Fibroblast of lung (primary cell): ENCODE measurements around the gene RBMS1.

ENCODE experiments used
- EZH2 ChIP-seq: IDR thresholded peaks from 2 replicates; pipeline ENCODE4 v1.5.1; 2012; ENCODE audit warnings: low read length, control low read depth, mild to moderate bottlenecking; ENCODE audit errors: missing control alignments
- TF ChIP-seq, protein P1 (sequence below), 2 donors: IDR thresholded peaks in 1 of 2; conservative IDR thresholded peaks in 1 of 2; 1 replicate in 1 of 2; 2 replicates in 1 of 2; pipeline ENCODE4 v1.5.1; 2011 to 2012; ENCODE audit warnings: low read length in 2 of 2, control low read depth in 1 of 2, inconsistent platforms in 1 of 2, low read depth in 1 of 2, mild to moderate bottlenecking in 1 of 2

GRCh38 chr2:160454070-160454797 is 39.4 kb downstream of the RBMS1 start:
- TF ChIP-seq, protein P1, sequence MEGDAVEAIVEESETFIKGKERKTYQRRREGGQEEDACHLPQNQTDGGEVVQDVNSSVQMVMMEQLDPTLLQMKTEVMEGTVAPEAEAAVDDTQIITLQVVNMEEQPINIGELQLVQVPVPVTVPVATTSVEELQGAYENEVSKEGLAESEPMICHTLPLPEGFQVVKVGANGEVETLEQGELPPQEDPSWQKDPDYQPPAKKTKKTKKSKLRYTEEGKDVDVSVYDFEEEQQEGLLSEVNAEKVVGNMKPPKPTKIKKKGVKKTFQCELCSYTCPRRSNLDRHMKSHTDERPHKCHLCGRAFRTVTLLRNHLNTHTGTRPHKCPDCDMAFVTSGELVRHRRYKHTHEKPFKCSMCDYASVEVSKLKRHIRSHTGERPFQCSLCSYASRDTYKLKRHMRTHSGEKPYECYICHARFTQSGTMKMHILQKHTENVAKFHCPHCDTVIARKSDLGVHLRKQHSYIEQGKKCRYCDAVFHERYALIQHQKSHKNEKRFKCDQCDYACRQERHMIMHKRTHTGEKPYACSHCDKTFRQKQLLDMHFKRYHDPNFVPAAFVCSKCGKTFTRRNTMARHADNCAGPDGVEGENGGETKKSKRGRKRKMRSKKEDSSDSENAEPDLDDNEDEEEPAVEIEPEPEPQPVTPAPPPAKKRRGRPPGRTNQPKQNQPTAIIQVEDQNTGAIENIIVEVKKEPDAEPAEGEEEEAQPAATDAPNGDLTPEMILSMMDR (conservative IDR thresholded peaks at IDR 0.05 in 1 of 2, IDR thresholded peaks at IDR 0.05 in 1 of 2; ENCODE audit: low read depth in 1 of 2, low read length in 2 of 2) = no peak
- TF ChIP-seq EZH2 = no peak
